ENCODE results near the gene TREX2. TPM values are rescaled to one million over a fixed set of nuclear protein-coding genes. Genes with fewer than 3 reads are reported as not detected.

TREX2 gene
- total RNA-seq, 3 donors from 2014 or later: 1.0 to 4.3 (median 1.9) TPM

- no peaks in the 10 kb centered on the region for H3K4me1 ChIP-seq
- H3K9me3 ChIP-seq: peaks cover 0 to 13% of the 10 kb centered on the region in 2 donors
- no peak for DNase-seq (ENCODE audit: low spot score in 2 of 2)
- H3K36me3 ChIP-seq: no peaks in the 10 kb centered on the region
- TF ChIP-seq POLR2A (IDR thresholded peaks at IDR 0.05): no peak
- no peak for TF ChIP-seq POLR2AphosphoS5 (IDR thresholded peaks at IDR 0.05)
- TF ChIP-seq CTCF (IDR thresholded peaks at IDR 0.05): no peak
- H3K27me3 ChIP-seq: peaks cover 0 to 38% of the 10 kb centered on the region in 2 donors
- H3K27ac ChIP-seq: no peak overlapping the region
- intact Hi-C loops (cut with DNase I; ENCODE audit: low total_unique reads): no loop called here
- no peak overlapping the region for H3K4me3 ChIP-seq
Measured at GRCh38 chrX:153438532-153438931, 7.3 kb downstream of the TREX2 start.

- DNase-seq (ENCODE audit: low spot score in 2 of 2): no peak
- Histone ChIP-seq H3K27ac (no peak overlapping the region), H3K4me3 (no peak overlapping the region), H3K9me3 (peaks cover 9 to 22% of the 10 kb centered on the region in 2 donors), H3K27me3 (peaks cover 0 to 55% of the 10 kb centered on the region in 2 donors), H3K4me1 (no peaks in the 10 kb centered on the region), H3K36me3 (no peaks in the 10 kb centered on the region)
- TF ChIP-seq POLR2A (IDR thresholded peaks at IDR 0.05) (no peak), POLR2AphosphoS5 (IDR thresholded peaks at IDR 0.05) (no peak), CTCF (IDR thresholded peaks at IDR 0.05) (no peak)
- intact Hi-C loops (cut with DNase I; ENCODE audit: low total_unique reads): no loop called here
Measured at GRCh38 chrX:153435845-153436244, 10.0 kb downstream of the TREX2 start.

- TF ChIP-seq POLR2AphosphoS5 (IDR thresholded peaks at IDR 0.05) (no peak), CTCF (IDR thresholded peaks at IDR 0.05) (no peak), POLR2A (IDR thresholded peaks at IDR 0.05) (no peak)
- no peak for DNase-seq (ENCODE audit: low spot score in 2 of 2)
- Histone ChIP-seq H3K9me3 (peaks cover 11 to 21% of the 10 kb centered on the region in 2 donors), H3K27me3 (peaks cover 0 to 53% of the 10 kb centered on the region in 2 donors), H3K27ac (no peak overlapping the region), H3K4me3 (no peak overlapping the region), H3K36me3 (no peaks in the 10 kb centered on the region), H3K4me1 (no peaks in the 10 kb centered on the region)
- intact Hi-C loops (cut with DNase I; ENCODE audit: low total_unique reads): no loop called here
Measured at GRCh38 chrX:153434801-153435200, 11.1 kb downstream of the TREX2 start.

- Histone ChIP-seq H3K4me1 (no peaks in the 10 kb centered on the region), H3K9me3 (peaks cover 11 to 14% of the 10 kb centered on the region in 2 donors), H3K27ac (no peak overlapping the region), H3K36me3 (no peaks in the 10 kb centered on the region), H3K4me3 (no peak overlapping the region), H3K27me3 (peaks cover 0 to 53% of the 10 kb centered on the region in 2 donors)
- no peak for DNase-seq (ENCODE audit: low spot score in 2 of 2)
- no peak for TF ChIP-seq POLR2A (IDR thresholded peaks at IDR 0.05)
- TF ChIP-seq POLR2AphosphoS5 (IDR thresholded peaks at IDR 0.05): no peak
- TF ChIP-seq CTCF (IDR thresholded peaks at IDR 0.05): no peak
- intact Hi-C loops (cut with DNase I; ENCODE audit: low total_unique reads): no loop called here
Measured at GRCh38 chrX:153433781-153434285, 12.0 kb downstream of the TREX2 start.

GRCh38 chrX:153433161-153433680 lies 12.6 kb downstream of the TREX2 start:
- no peak for DNase-seq (ENCODE audit: low spot score in 2 of 2)
- no peak overlapping the region for H3K4me3 ChIP-seq
- no peak for TF ChIP-seq POLR2AphosphoS5 (IDR thresholded peaks at IDR 0.05)
- no peak overlapping the region for H3K27ac ChIP-seq
- H3K4me1 ChIP-seq: no peaks in the 10 kb centered on the region
- intact Hi-C loops (cut with DNase I; ENCODE audit: low total_unique reads): no loop called here
- peaks cover 11 to 14% of the 10 kb centered on the region in 2 donors for H3K9me3 ChIP-seq
- no peaks in the 10 kb centered on the region for H3K36me3 ChIP-seq
- peaks cover 0 to 50% of the 10 kb centered on the region in 2 donors for H3K27me3 ChIP-seq

Measured in breast epithelium (tissue), 4 donors.